Renal cortex interstitium (tissue), 11 donors: Measurements from ENCODE around the gene CHMP2A. TPM values are rescaled to one million over a fixed set of nuclear protein-coding genes. Genes with fewer than 3 reads are reported as not detected.

Experiments used
- DNase-seq, 11 donors: peaks; one replicate each; pipeline ENCODE4 v3.0.0-alpha.2; 2013; ENCODE audit warnings: low read depth in 9 of 11, low spot score in 4 of 11; ENCODE audit errors: extremely low read depth in 1 of 11
- polyA plus RNA-seq, 3 donors: library from polyadenylated mRNA; unstranded; fragments of 120-200 nt; gene quantifications; one replicate each; pipeline ENCODE4 v1.2.1, GENCODE V29; 2013; ENCODE audit not compliant: insufficient read length in 3 of 3

CHMP2A gene
- polyA plus RNA-seq, 3 donors = 108 to 132 (median 128) TPM

DNA sequence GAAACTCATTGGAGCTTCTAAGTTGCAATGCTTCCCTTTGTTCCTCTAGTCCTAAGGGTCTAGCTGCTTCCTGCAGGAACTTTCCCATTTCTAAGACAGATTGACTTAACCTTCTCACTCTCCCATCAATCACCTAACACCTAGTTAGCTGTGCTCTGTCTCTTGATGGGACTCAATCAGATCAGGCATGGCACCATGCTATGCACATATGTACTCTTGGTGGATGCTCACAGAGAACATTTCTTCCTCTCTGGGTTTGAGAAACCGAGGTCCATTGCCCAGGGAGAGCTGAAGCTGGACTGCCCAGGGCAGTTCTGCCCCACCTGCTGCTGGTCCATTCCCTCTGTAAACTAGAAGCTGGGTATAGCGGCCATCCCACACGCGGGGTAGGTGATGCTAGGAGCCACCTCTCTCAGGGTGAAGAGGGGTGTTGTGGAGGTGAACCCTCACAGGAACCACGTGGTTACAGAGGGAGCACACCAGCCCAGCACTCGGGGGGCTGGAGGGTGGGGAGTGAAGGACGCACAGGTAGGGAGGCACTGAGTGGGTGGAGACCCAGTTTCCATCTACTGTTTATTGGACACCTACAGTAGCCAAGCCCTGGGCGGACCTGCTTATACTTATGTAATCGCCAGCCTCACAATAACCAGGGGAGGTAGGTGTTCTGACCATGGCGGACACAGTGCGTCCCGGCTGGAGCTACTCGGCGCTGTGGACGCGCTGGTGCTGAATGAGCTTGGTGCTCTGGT lies 6.6 kb upstream of the CHMP2A start:
- no peak for DNase-seq

DNA sequence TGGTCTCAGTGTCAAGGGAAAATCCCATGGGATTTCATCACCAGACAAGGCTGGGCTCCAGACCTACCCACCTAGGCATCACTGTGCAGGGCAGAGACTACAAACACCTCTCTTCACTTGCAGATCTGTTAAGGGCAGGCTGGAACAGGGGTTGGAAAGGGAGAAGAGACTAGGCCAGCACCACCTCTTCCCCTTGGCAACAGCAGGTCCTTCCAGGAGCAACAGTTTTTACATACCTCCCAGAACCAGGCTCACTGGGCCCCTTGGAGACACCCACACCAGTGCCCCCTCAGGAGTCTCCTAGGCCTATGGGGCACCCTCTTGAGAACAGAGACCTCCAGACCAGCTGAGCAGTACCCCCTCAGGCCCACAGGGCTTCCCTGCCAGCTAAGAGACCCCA lies 6.0 kb upstream of the CHMP2A start:
- no peak for DNase-seq

DNA sequence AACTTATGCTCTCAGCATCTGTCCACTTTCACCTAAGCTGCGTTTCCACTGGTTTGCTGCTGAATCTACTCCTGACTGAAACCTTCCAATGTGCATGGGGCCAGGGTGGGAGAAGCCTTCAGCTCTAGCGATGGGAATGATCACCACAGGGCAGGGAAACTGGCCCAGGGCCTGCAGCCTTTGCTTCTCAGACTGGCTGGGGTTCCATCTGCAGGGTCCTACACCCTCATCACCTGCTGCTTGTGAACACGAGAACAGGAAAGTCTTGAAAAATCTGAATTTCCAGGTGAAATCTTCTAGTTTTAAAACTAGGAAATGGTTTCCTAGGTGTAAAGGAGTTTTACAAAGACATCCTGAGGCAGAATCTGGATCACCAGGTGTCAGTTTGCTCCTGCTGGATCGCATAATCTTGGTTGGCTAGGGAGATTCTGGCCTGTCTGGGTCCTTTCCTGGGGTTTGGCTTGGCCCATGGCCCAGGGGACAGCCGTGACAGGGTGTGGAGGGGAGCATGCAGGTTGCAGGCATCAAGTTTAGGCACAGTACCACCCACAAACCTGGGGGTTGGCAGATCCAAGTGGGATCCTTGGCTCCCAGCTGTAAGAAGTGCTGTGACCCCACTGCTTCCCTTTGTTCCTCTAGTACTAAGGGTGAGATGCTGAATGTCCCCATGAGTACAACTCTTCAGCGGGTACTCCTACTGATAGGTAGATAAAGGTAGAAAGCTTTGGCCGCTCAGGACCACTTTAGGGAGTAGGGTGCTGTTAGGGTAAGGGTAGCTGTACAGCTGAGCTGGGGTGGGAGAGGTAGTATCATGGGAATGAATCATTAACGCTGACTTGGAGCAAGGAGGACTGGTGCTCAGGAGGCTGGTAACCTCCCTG lies 5.3 kb upstream of the CHMP2A start:
- DNase-seq = no peak

DNA sequence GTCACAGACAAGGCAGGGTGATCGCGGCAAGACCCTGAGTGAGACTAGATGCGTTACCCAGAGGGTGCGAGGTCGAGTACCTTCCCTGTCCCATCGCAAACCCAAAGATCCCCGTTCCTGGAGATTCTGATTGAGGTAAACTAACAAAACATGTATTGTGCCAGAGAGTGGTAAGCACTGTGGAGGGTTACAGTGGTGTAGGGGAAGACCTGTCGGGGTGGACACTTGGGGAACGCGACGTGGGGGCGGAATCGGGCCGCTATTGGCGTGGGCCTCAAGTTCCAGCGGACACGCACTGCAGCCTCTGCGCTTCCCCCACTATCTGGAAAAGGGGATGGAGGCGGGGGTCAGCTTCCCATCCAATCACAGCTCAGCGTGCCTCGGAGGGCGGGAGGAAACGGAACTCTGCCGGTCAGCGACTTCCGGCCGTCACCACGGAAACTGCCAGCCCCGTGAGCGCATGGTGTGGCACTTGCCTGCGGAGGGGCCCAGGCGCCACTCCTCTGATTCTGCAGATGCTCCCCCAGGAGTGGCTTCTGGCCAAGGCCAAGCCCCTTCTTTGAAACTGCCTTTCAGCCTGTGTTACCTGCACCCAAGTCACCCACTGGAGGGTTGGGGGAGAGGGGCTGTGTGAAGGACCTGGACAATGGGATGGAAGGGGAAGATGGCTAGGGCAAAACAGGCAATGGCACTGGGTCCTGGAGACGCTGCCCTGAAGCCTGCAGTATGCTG lies 4.5 kb upstream of the CHMP2A start:
- DNase-seq = peak in 9 of 11 donors; percentile 85 to 94 (median 88)

DNA sequence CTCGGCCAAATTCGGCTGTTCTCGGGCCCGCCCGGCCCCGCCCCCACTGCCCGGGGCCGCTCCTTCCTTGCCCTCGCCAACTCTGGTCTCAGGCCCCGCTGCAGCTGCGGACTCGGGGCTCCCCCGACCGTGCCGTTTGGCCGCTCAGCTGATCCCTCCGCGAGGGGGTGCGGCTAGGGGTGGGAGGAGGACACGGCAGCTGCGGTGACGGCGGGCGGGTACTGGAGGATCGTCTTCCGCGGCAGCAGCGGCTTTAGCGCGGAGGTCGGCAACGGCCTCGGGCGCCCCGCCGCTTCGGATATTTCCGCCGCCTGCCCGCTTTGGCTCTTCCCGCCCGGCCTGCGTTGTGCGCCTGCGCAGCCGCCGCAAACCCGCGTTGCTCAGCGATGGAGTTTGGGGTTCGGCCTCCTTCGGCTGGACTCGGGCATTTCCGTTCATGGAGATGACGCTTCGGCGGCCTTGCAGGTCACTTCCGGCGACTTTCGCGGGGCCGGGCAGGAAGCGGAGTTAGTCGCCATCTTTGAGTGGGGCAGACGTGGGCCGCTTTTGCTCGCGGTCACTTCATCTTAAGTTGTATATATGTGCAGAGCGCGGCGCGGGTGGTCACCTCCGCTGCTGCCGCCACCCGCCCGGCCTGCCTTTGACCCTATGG lies 3.8 kb upstream of the CHMP2A start:
- DNase-seq = peak; percentile 93 to 99 (median 98)

DNA sequence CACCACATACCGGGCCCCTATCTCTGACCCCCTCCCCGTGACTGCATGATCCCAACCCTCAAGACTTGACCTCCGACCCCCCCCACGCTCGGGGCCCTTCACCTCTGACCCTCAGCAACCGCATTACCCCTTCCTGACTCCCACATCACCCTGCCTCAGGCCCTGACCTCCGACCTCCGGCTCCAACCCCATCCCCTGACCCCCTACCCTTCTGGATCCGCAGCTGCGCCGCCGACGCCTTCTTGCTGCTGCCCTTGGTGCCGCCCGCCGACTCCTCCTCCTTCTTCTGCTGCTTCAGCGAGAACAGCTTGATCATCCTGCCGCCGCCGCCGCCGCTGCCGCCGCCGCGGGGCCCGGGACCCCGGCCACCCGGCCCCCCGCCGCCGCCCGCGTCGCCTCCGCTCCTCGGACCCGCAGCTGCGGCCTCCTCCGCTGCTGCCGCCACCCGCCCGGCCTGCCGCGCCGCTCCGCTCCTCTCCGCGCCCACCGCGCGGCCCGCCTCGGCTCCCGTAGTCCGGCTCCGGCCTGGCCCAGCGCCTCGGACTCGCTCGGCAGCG lies 3.2 kb upstream of the CHMP2A start, which contains the start of gene UBE2M:
Gene UBE2M, minus strand, starts transcription at position 546 of the 557 bp plus-strand sequence. Its CDS starts 230 bp downstream, at position 316.
- DNase-seq = no peak

DNA sequence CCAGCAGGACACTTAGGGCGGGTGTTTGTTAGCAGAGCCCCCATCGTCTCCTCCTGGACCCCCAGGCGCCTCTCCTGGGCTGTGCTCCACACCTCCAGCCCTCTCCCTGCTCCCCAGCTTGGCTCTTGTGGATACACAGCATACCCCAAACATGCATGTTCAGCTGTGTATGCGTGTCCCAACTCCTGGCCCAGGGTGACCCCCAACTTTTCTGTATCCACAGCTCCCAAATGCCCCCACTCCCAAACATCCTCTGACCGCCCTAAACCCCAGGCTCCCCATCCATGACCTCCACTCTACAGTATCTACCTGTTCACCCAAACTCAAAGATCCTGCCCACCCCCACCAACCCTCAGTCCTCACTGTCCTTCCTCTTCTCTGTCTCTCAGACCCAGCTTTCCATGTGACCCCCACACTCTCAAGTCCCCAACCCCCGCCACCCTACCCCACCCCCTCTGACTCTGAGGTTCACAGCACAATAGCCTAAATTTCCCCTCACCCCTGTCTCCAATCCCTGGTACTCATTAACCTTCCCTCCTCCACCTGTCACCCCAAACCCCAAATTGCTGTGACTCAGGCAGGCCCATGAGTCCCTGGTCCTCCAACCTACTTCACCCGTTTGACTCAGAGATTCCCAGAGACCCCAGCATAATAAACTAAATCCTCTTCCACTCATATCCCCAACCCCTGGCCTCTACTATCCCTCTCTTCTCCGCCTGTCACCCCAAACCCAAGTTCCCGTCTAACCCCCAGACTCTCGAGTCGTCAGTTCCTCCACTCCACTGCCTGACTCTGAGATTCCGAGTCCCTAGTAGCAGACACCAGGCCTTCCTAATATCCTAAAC lies 2.5 kb upstream of the CHMP2A start:
- no peak for DNase-seq

DNA sequence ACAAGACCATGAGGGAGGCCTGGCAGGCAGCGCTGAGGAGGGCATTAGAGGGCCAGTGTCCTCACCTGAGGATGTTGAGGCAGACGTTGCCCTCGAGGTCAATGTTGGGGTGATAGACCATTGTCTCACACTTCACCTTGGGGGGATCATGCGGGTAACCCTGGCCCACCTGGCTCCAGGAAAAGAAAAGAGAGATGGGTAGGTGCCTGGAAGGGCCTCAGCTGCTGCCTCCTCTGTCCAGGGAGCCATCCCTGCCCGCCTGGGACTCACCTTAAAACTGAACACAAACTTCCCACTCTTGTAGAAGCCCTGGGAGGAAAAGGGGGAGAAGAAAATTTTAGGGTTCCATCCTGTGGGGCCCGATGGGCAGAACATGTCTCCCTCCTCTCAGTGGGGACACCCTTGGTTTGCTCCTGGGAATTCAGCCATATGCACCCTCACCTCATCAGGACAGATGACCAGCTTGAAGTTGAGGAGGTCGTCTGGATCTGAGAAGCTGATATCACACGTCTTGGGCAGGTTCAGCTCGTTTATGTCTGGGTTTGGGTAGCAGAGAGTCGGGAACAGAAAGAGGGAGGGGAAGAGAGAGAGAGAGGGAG lies 1.8 kb upstream of the CHMP2A start:
- no peak for DNase-seq

DNA sequence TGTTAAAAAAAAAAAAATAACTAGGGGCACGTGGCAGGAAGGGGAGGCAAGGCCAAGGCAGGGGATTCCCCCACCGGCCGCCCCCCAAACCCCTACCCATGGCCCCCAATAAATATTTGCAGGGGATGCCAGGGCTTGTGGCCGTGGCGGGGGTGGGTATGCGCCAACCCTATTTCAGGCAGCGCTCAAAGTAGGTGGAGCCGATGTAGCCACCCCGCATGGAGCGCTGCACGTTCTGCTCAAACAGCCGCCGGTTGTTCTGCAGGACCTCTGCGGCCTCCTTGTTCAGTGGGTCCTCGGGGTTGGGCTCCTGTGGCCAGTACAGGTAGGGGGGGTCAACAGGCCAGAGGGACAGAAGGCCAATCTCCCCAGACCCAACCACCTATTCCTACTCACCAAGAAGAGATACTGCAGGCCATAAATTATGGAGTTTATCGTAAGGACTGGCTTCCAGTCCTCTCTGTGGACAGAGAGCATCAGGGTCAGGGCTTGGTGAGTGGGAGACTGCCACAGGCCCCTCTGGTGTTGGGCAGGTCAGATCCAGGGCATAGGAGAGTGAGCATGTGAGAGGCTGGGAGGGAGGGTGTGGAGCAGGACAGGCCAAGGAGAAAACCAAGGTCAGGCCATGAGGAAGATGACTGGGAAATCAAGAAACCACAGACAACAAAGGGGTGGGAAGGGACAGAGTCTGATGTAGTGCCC lies 1.2 kb upstream of the CHMP2A start:
- no peak for DNase-seq

DNA sequence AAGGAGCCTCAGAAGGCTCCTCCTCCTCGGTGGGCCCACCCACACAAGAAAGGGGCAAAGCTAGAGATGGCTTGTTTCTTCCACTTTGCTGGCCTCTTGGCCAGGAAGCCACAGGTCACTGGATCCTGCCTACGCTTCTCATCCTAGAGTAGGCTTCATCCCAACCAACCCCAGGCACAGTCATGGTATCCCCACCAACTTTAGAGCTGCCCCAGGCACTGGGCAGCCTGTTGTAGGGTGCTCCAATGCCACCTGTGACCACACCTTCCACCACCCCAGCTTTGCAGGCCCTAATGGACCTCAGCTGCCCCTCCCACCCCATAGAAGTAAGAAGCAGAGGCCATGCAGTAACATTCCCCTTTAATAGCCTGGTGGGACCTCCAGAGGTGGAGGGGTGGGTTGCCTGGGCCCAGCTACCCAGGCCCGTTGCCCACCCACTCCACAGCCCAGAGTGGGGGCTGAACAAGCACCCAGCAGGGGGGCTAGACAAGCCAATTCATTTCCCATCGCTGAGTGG lies 522 bp upstream of the CHMP2A start:
- DNase-seq = no peak

DNA sequence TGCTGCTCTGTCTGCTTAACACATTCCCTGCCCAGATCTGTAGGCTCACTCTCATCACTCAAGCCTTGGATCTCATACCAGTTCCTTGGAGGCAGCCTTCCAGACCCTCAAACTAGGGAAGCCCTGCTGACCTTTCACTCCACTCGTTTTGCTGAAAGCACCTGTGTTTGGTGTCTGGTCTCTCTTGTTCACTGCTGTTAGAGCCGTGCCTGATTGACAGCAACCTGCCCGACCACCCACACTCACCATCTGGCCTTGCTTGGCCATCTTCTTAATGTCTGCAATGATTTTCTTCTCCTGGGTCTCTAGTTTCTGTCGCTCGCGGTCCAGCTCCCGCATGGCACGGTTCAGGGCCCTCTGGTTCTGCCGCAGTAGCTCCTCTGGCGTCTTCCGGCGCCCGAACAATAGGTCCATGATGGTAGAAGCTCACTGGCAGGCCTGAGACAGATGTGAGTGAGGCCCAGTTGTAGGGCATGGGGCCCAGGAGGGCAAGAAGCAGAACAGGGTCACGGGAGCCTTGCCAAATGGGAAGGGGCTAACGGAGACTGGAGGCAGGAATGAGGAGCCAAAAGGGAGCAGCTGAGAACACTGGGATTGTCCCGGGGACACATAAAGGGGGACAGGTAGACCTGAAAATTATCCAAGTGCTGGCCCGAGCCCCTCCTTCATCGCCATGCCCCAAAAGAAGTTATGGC lies 959 bp downstream of the CHMP2A start:
- DNase-seq = no peak

DNA sequence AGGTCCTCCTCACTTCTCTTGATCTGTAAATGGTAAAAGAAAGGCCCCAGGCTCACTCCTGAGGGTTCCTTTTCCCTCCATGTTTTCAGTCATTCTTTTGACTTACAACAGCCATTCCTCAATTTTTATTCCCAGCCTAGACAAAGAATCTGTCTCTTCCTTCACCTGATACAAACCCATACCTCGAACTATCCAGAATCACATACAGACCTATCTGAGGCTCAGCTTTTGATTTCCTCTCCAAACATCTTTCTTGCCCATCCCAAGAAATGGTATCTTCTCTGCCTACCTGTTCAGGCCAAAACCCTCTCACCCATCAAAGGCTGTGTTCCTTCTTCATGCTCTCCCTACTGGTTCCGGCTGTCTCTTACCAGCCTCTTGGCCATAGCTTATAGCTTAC lies 2.2 kb downstream of the CHMP2A start:
- no peak for DNase-seq

DNA sequence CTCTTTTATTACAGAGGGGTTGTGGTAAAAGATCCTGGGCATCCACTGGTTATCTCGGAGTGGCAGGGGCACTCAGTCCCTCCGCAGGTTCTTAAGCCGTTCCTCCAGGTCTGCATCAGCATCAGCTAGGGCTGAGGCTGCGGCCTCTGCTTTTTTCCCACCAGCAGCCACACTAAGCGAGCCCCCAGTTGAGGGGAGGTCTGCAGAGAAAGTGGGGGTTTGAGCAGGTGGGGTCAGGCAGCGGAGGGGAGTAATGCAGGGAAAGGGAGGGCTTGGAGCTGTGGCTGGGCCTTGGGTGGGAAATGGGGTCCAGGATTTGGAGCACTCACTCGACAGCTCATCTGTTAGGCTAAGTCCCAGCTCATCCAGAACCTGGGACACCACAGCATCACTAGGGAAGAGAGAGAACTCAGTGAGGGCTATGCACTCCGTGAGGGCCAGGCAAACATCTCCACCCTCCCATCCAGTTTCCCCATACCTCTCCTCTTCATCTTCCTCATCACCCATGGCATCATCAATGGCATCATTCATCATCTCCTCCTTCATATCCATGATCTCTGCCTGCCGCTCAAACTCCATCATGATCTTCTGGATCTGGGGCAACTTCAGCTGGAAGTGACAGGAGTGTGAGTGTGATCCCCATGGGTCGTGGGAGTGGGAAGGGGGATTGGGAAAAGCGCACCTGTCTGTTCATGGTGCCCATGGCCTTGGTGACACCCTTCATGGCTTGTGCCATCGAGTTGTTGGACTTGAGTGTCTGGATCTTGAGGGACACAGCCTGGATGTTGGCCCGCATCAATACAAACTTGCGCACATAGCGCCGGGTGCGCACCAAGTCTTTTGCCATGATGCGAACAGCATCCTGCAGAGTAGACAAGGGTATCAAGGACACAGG lies 3.1 kb downstream of the CHMP2A start:
- DNase-seq = no peak

DNA sequence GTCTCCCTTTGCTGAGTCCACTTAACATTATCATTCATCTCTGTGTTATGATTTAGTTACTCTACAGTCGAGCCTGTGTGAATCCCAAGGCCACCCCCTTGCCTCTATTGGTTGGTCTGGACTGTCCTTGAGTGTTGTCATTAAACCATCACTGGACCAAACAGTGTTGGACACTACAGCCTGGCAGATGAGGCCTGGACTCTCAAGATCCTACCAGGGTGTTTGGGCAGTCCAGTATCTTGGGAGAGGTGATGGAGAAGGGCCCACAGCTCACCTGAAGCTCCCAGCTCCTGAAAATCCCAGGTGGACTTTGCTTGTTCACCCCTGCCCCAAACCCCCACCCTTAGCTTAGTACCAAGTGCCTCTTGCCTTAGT lies 3.8 kb downstream of the CHMP2A start:
- DNase-seq = no peak

DNA sequence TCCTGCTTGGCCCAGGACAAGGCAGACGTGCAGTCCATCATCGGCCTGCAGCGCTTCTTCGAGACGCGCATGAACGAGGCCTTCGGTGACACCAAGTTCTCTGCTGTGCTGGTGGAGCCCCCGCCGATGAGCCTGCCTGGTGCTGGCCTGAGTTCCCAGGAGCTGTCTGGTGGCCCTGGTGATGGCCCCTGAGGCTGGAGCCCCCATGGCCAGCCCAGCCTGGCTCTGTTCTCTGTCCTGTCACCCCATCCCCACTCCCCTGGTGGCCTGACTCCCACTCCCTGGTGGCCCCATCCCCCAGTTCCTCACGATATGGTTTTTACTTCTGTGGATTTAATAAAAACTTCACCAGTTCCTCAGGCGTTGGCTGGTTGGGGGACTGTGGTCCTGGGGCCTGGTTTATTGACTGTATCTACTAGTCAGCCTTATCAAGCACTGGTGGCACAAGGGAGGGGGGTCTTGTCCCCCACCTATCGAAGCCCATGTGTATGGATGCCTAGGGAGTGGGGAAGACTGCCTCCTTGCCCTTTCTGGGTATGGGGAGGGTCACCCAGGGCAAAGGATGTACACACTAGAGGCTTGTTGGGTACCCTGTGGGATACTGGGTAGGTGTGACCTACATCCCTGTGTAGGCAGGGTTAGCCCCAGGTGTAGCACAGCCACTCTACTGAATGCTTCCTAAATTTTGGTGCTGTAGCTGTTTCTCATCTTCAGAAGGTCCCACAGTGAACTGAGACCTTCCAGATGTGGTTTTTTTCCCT lies 4.4 kb downstream of the CHMP2A start:
- no peak for DNase-seq
